Measurements from ENCODE around the gene USP36.
"Not testable (repeated sequence)": the region's sequence is repeated elsewhere in the genome, so short reads cannot be mapped to it uniquely, and the experiment has no call there.

USP36 gene

GRCh38 chr17:78764871-78765270, 75.7 kb downstream of the USP36 start:
- no peaks in the 10 kb centered on the region for H3K36me3 ChIP-seq (replicated peaks)
- peaks cover 25% of the 10 kb centered on the region for H3K4me1 ChIP-seq
- no peaks in the 10 kb centered on the region for H3K9me3 ChIP-seq
- in situ Hi-C loops (cut with MboI; ENCODE audit: low sequenced_read_pairs), result no loop called here
- H3K27me3 ChIP-seq (ENCODE audit: low read depth), result no peaks in the 10 kb centered on the region
- H3K4me3 ChIP-seq, result no peak overlapping the region
- no peak for DNase-seq (ENCODE audit: low spot score in 2 of 2)

- H3K36me3 ChIP-seq (replicated peaks), result no peaks in the 10 kb centered on the region
- no peak overlapping the region for H3K4me3 ChIP-seq
- no peak for DNase-seq (ENCODE audit: low spot score in 2 of 2)
- H3K4me1 ChIP-seq, result peaks cover 38% of the 10 kb centered on the region
- in situ Hi-C loops (cut with MboI; ENCODE audit: low sequenced_read_pairs), result no loop called here
- H3K27me3 ChIP-seq (ENCODE audit: low read depth), result no peaks in the 10 kb centered on the region
- H3K9me3 ChIP-seq, result no peaks in the 10 kb centered on the region
These were observed 77.1 kb downstream of the USP36 start for GRCh38 chr17:78763561-78763960.

- Histone ChIP-seq H3K36me3 (replicated peaks) (no peaks in the 10 kb centered on the region), H3K27me3 (ENCODE audit: low read depth) (no peaks in the 10 kb centered on the region), H3K4me1 (peaks cover 24% of the 10 kb centered on the region), H3K9me3 (no peaks in the 10 kb centered on the region), H3K4me3 (no peak overlapping the region)
- in situ Hi-C loops (cut with MboI; ENCODE audit: low sequenced_read_pairs), result no loop called here
- DNase-seq (ENCODE audit: low spot score in 2 of 2), result no peak
These were observed 78.7 kb downstream of the USP36 start for GRCh38 chr17:78761789-78762406.

GRCh38 chr17:78759969-78760352, 80.7 kb downstream of the USP36 start:
- Histone ChIP-seq H3K27me3 (ENCODE audit: low read depth) (no peaks in the 10 kb centered on the region), H3K9me3 (no peaks in the 10 kb centered on the region), H3K4me1 (peaks cover 15% of the 10 kb centered on the region), H3K4me3 (no peak overlapping the region), H3K36me3 (replicated peaks) (no peaks in the 10 kb centered on the region)
- in situ Hi-C loops (cut with MboI; ENCODE audit: low sequenced_read_pairs), result no loop called here
- DNase-seq (ENCODE audit: low spot score in 2 of 2), result no peak

GRCh38 chr17:78759203-78759968, 81.2 kb downstream of the USP36 start:
- DNase-seq (ENCODE audit: low spot score in 2 of 2), result peak; percentile 63 to 84
- Histone ChIP-seq H3K27me3 (ENCODE audit: low read depth) (no peaks in the 10 kb centered on the region), H3K4me1 (peaks cover 15% of the 10 kb centered on the region), H3K4me3 (no peak overlapping the region), H3K9me3 (no peaks in the 10 kb centered on the region), H3K36me3 (replicated peaks) (no peaks in the 10 kb centered on the region)
- in situ Hi-C loops (cut with MboI; ENCODE audit: low sequenced_read_pairs), result no loop called here

- H3K27me3 ChIP-seq (ENCODE audit: low read depth), result no peaks in the 10 kb centered on the region
- H3K4me1 ChIP-seq, result peaks cover under 1% of the 10 kb centered on the region
- no peak overlapping the region for H3K4me3 ChIP-seq
- no peak for DNase-seq (ENCODE audit: low spot score in 2 of 2)
- H3K36me3 ChIP-seq (replicated peaks), result no peaks in the 10 kb centered on the region
- in situ Hi-C loops (cut with MboI; ENCODE audit: low sequenced_read_pairs), result no loop called here
- H3K9me3 ChIP-seq, result no peaks in the 10 kb centered on the region
These were observed 87.0 kb downstream of the USP36 start for GRCh38 chr17:78753316-78754250.

GRCh38 chr17:78751447-78752161, 89.0 kb downstream of the USP36 start:
- Histone ChIP-seq H3K36me3 (replicated peaks) (no peaks in the 10 kb centered on the region), H3K4me3 (no peak overlapping the region), H3K27me3 (ENCODE audit: low read depth) (no peaks in the 10 kb centered on the region), H3K9me3 (no peaks in the 10 kb centered on the region), H3K4me1 (no peaks in the 10 kb centered on the region)
- no peak for DNase-seq (ENCODE audit: low spot score in 2 of 2)
- in situ Hi-C loops (cut with MboI; ENCODE audit: low sequenced_read_pairs), result no loop called here

- H3K4me3 ChIP-seq; H3K27me3 ChIP-seq (ENCODE audit: low read depth); in situ Hi-C loops (cut with MboI; ENCODE audit: low sequenced_read_pairs); DNase-seq (ENCODE audit: low spot score in 2 of 2); H3K36me3 ChIP-seq (replicated peaks); H3K4me1 ChIP-seq; H3K9me3 ChIP-seq: not testable (repeated sequence)
These were observed 89.6 kb downstream of the USP36 start for GRCh38 chr17:78751000-78751399.

GRCh38 chr17:78748730-78749317, 91.8 kb downstream of the USP36 start:
- no peaks in the 10 kb centered on the region for H3K27me3 ChIP-seq (ENCODE audit: low read depth)
- in situ Hi-C loops (cut with MboI; ENCODE audit: low sequenced_read_pairs), result no loop called here
- no peak for DNase-seq (ENCODE audit: low spot score in 2 of 2)
- H3K36me3 ChIP-seq (replicated peaks), result no peaks in the 10 kb centered on the region
- no peaks in the 10 kb centered on the region for H3K4me1 ChIP-seq
- H3K9me3 ChIP-seq, result no peaks in the 10 kb centered on the region
- no peak overlapping the region for H3K4me3 ChIP-seq

- no peaks in the 10 kb centered on the region for H3K4me1 ChIP-seq
- no peaks in the 10 kb centered on the region for H3K27me3 ChIP-seq (ENCODE audit: low read depth)
- no peak overlapping the region for H3K4me3 ChIP-seq
- no peak for DNase-seq (ENCODE audit: low spot score in 2 of 2)
- in situ Hi-C loops (cut with MboI; ENCODE audit: low sequenced_read_pairs), result no loop called here
- no peaks in the 10 kb centered on the region for H3K9me3 ChIP-seq
- H3K36me3 ChIP-seq (replicated peaks), result no peaks in the 10 kb centered on the region
These were observed 92.4 kb downstream of the USP36 start for GRCh38 chr17:78748048-78748729.

- in situ Hi-C loops (cut with MboI; ENCODE audit: low sequenced_read_pairs), result no loop called here
- Histone ChIP-seq H3K27me3 (ENCODE audit: low read depth) (no peaks in the 10 kb centered on the region), H3K36me3 (replicated peaks) (no peaks in the 10 kb centered on the region), H3K4me3 (no peak overlapping the region), H3K4me1 (no peaks in the 10 kb centered on the region), H3K9me3 (no peaks in the 10 kb centered on the region)
- DNase-seq (ENCODE audit: low spot score in 2 of 2), result no peak
These were observed 93.1 kb downstream of the USP36 start for GRCh38 chr17:78747488-78747887.

- no peaks in the 10 kb centered on the region for H3K36me3 ChIP-seq (replicated peaks)
- no peaks in the 10 kb centered on the region for H3K27me3 ChIP-seq (ENCODE audit: low read depth)
- no peak overlapping the region for H3K4me3 ChIP-seq
- H3K4me1 ChIP-seq, result no peaks in the 10 kb centered on the region
- in situ Hi-C loops (cut with MboI; ENCODE audit: low sequenced_read_pairs), result no loop called here
- no peak for DNase-seq (ENCODE audit: low spot score in 2 of 2)
- H3K9me3 ChIP-seq, result no peaks in the 10 kb centered on the region
These were observed 93.7 kb downstream of the USP36 start for GRCh38 chr17:78746949-78747269.

Data from HAP-1 (cell line).